ENCODE measurements around the gene CUX1.

- TF ChIP-seq, protein P1, sequence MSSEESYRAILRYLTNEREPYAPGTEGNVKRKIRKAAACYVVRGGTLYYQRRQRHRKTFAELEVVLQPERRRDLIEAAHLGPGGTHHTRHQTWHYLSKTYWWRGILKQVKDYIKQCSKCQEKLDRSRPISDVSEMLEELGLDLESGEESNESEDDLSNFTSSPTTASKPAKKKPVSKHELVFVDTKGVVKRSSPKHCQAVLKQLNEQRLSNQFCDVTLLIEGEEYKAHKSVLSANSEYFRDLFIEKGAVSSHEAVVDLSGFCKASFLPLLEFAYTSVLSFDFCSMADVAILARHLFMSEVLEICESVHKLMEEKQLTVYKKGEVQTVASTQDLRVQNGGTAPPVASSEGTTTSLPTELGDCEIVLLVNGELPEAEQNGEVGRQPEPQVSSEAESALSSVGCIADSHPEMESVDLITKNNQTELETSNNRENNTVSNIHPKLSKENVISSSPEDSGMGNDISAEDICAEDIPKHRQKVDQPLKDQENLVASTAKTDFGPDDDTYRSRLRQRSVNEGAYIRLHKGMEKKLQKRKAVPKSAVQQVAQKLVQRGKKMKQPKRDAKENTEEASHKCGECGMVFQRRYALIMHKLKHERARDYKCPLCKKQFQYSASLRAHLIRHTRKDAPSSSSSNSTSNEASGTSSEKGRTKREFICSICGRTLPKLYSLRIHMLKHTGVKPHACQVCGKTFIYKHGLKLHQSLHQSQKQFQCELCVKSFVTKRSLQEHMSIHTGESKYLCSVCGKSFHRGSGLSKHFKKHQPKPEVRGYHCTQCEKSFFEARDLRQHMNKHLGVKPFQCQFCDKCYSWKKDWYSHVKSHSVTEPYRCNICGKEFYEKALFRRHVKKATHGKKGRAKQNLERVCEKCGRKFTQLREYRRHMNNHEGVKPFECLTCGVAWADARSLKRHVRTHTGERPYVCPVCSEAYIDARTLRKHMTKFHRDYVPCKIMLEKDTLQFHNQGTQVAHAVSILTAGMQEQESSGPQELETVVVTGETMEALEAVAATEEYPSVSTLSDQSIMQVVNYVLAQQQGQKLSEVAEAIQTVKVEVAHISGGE (CRISPR knock-in tag; IDR thresholded peaks at IDR 0.05), result no peak
- no peak for TF ChIP-seq ZNF24 (IDR thresholded peaks at IDR 0.05)
- TF ChIP-seq, protein P2, sequence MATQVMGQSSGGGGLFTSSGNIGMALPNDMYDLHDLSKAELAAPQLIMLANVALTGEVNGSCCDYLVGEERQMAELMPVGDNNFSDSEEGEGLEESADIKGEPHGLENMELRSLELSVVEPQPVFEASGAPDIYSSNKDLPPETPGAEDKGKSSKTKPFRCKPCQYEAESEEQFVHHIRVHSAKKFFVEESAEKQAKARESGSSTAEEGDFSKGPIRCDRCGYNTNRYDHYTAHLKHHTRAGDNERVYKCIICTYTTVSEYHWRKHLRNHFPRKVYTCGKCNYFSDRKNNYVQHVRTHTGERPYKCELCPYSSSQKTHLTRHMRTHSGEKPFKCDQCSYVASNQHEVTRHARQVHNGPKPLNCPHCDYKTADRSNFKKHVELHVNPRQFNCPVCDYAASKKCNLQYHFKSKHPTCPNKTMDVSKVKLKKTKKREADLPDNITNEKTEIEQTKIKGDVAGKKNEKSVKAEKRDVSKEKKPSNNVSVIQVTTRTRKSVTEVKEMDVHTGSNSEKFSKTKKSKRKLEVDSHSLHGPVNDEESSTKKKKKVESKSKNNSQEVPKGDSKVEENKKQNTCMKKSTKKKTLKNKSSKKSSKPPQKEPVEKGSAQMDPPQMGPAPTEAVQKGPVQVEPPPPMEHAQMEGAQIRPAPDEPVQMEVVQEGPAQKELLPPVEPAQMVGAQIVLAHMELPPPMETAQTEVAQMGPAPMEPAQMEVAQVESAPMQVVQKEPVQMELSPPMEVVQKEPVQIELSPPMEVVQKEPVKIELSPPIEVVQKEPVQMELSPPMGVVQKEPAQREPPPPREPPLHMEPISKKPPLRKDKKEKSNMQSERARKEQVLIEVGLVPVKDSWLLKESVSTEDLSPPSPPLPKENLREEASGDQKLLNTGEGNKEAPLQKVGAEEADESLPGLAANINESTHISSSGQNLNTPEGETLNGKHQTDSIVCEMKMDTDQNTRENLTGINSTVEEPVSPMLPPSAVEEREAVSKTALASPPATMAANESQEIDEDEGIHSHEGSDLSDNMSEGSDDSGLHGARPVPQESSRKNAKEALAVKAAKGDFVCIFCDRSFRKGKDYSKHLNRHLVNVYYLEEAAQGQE (IDR thresholded peaks at IDR 0.05; ENCODE audit: low read depth, low read length), result no peak
- TF ChIP-seq ZNF274 (IDR thresholded peaks at IDR 0.05; ENCODE audit: insufficient read depth, insufficient read length), result no peak
- TF ChIP-seq POLR2A (IDR thresholded peaks at IDR 0.05; ENCODE audit: low read depth, low read length), result no peak
- no peak for TF ChIP-seq NFXL1 (IDR thresholded peaks at IDR 0.05; ENCODE audit: borderline replicate concordance)
- no peak for TF ChIP-seq RCOR1 (conservative IDR thresholded peaks at IDR 0.05; ENCODE audit: low read depth, low read length)
Observed at GRCh38 chr7:101903515-101903868, 86.1 kb downstream of the CUX1 start.
